Subcutaneous abdominal adipose tissue (tissue), 5 donors: ENCODE results near the gene ADCY4.

Experiments
- H3K27ac ChIP-seq: one replicate; pipeline ENCODE4 v1.7.0; 2013; ENCODE audit warnings: low read depth, mild to moderate bottlenecking, inconsistent platforms, low read length, moderate library complexity
- H3K27me3 ChIP-seq, 5 donors: one replicate each; pipeline ENCODE4 v1.7.0; 2013; ENCODE audit warnings: low read length in 5 of 5, inconsistent platforms in 1 of 5; ENCODE audit not compliant: control insufficient read depth in 5 of 5, insufficient read depth in 4 of 5
- H3K36me3 ChIP-seq, 5 donors: one replicate each; pipeline ENCODE4 v1.7.0; 2013; ENCODE audit warnings: low read length in 5 of 5; ENCODE audit not compliant: control insufficient read depth in 5 of 5, insufficient read depth in 5 of 5
- H3K4me1 ChIP-seq, 5 donors: one replicate each; pipeline ENCODE4 v1.7.0; 2013; ENCODE audit warnings: low read length in 5 of 5, mild to moderate bottlenecking in 3 of 5, moderate library complexity in 1 of 5; ENCODE audit not compliant: control insufficient read depth in 5 of 5, insufficient read depth in 5 of 5
- H3K4me3 ChIP-seq, 5 donors: one replicate each; pipeline ENCODE4 v1.7.0; 2013; ENCODE audit warnings: low read length in 5 of 5, low read depth in 1 of 5
- H3K9ac ChIP-seq, 5 donors: one replicate each; pipeline ENCODE4 v1.7.0; 2013; ENCODE audit warnings: low read length in 5 of 5, mild to moderate bottlenecking in 4 of 5, moderate library complexity in 3 of 5
- H3K9me3 ChIP-seq, 5 donors: one replicate each; pipeline ENCODE4 v1.7.0; 2013; ENCODE audit warnings: low read length in 5 of 5; ENCODE audit not compliant: control insufficient read depth in 5 of 5
- donor health status: healthy.
- donor health status: healthy.
- donor health status: healthy.
- donor health status: healthy.
- donor health status: healthy.

The ADCY4 gene

GRCh38 chr14:24334431-24335291, at the start of gene ADCY4:
Gene ADCY4, minus strand, starts transcription at chr14:24335071. Its CDS starts 419 bp downstream, at chr14:24334652.
- peak within 1 kb of the TSS; percentile 88 for H3K27ac ChIP-seq

GRCh38 chr14:24384169-24384568, 49.3 kb upstream of the ADCY4 start:
- H3K27me3 ChIP-seq: peaks cover 0 to 6% (median 0%) of the 10 kb centered on the region in 5 donors
- H3K36me3 ChIP-seq: no peaks in the 10 kb centered on the region
- H3K9ac ChIP-seq: no peak overlapping the region
- no peaks in the 10 kb centered on the region for H3K9me3 ChIP-seq
- H3K4me3 ChIP-seq: no peak overlapping the region
- H3K4me1 ChIP-seq: peaks cover 0 to 3% (median 0%) of the 10 kb centered on the region in 5 donors
- no peak overlapping the region for H3K27ac ChIP-seq

More at GRCh38 chr14:24334431-24335291, at the start of gene ADCY4:
- Histone ChIP-seq H3K36me3 (peaks cover 0 to 38% (median 9%) of the 10 kb centered on the region in 5 donors), H3K9ac (peak within 1 kb of the TSS in 4 of 5 donors; percentile 57 to 83 (median 70)), H3K9me3 (no peaks in the 10 kb centered on the region), H3K4me1 (peaks cover 12 to 67% (median 56%) of the 10 kb centered on the region in 5 donors), H3K27me3 (peaks cover 0 to 27% (median 20%) of the 10 kb centered on the region in 5 donors), H3K4me3 (peak within 1 kb of the TSS; percentile 27 to 77 (median 71))

GRCh38 chr14:24382064-24382371, 47.1 kb upstream of the ADCY4 start:
- H3K9me3 ChIP-seq: no peaks in the 10 kb centered on the region
- H3K27ac ChIP-seq: no peak overlapping the region
- H3K4me3 ChIP-seq: no peak overlapping the region
- no peaks in the 10 kb centered on the region for H3K4me1 ChIP-seq
- H3K27me3 ChIP-seq: peaks cover 0 to 6% (median 0%) of the 10 kb centered on the region in 5 donors
- no peak overlapping the region for H3K9ac ChIP-seq
- peaks cover 0 to 6% (median 0%) of the 10 kb centered on the region in 5 donors for H3K36me3 ChIP-seq

GRCh38 chr14:24381363-24382063, 46.6 kb upstream of the ADCY4 start:
- no peak overlapping the region for H3K27ac ChIP-seq
- peaks cover 0 to 6% (median 0%) of the 10 kb centered on the region in 5 donors for H3K36me3 ChIP-seq
- H3K4me1 ChIP-seq: no peaks in the 10 kb centered on the region
- no peak overlapping the region for H3K9ac ChIP-seq
- peaks cover 0 to 6% (median 0%) of the 10 kb centered on the region in 5 donors for H3K27me3 ChIP-seq
- no peak overlapping the region for H3K4me3 ChIP-seq
- no peaks in the 10 kb centered on the region for H3K9me3 ChIP-seq

- H3K9ac ChIP-seq: no peak overlapping the region
- H3K4me1 ChIP-seq: no peaks in the 10 kb centered on the region
- no peak overlapping the region for H3K27ac ChIP-seq
- no peaks in the 10 kb centered on the region for H3K9me3 ChIP-seq
- no peak overlapping the region for H3K4me3 ChIP-seq
- H3K36me3 ChIP-seq: peaks cover 0 to 9% (median 6%) of the 10 kb centered on the region in 5 donors
- peaks cover 0 to 6% (median 0%) of the 10 kb centered on the region in 5 donors for H3K27me3 ChIP-seq
These were observed 45.2 kb upstream of the ADCY4 start for GRCh38 chr14:24379907-24380730.

- Histone ChIP-seq H3K4me3 (no peak overlapping the region), H3K36me3 (peaks cover 0 to 9% (median 6%) of the 10 kb centered on the region in 5 donors), H3K9me3 (no peaks in the 10 kb centered on the region), H3K9ac (no peak overlapping the region), H3K27me3 (peaks cover 0 to 6% (median 0%) of the 10 kb centered on the region in 5 donors), H3K27ac (no peak overlapping the region), H3K4me1 (no peaks in the 10 kb centered on the region)
These were observed 44.4 kb upstream of the ADCY4 start for GRCh38 chr14:24378981-24379906.

- Histone ChIP-seq H3K4me3 (no peak overlapping the region), H3K4me1 (no peaks in the 10 kb centered on the region), H3K36me3 (peaks cover 0 to 13% (median 6%) of the 10 kb centered on the region in 5 donors), H3K27me3 (peaks cover 0 to 4% (median 0%) of the 10 kb centered on the region in 5 donors), H3K27ac (no peak overlapping the region), H3K9me3 (no peaks in the 10 kb centered on the region), H3K9ac (no peak overlapping the region)
These were observed 43.5 kb upstream of the ADCY4 start for GRCh38 chr14:24378327-24378726.

GRCh38 chr14:24377657-24378056, 42.8 kb upstream of the ADCY4 start:
- H3K27me3 ChIP-seq: peaks cover 0 to 4% (median 0%) of the 10 kb centered on the region in 5 donors
- no peak overlapping the region for H3K4me3 ChIP-seq
- peaks cover 0 to 3% (median 0%) of the 10 kb centered on the region in 5 donors for H3K4me1 ChIP-seq
- no peak overlapping the region for H3K27ac ChIP-seq
- peaks cover 0 to 17% (median 6%) of the 10 kb centered on the region in 5 donors for H3K36me3 ChIP-seq
- no peaks in the 10 kb centered on the region for H3K9me3 ChIP-seq
- H3K9ac ChIP-seq: no peak overlapping the region

- H3K27ac ChIP-seq: no peak overlapping the region
- no peak overlapping the region for H3K9ac ChIP-seq
- no peaks in the 10 kb centered on the region for H3K9me3 ChIP-seq
- H3K27me3 ChIP-seq: peaks cover 0 to 4% (median 0%) of the 10 kb centered on the region in 5 donors
- H3K36me3 ChIP-seq: peaks cover 0 to 17% (median 6%) of the 10 kb centered on the region in 5 donors
- no peak overlapping the region for H3K4me3 ChIP-seq
- peaks cover 0 to 8% (median 4%) of the 10 kb centered on the region in 5 donors for H3K4me1 ChIP-seq
These were observed 42.3 kb upstream of the ADCY4 start for GRCh38 chr14:24377126-24377525.
